GM21737 (cell line): ENCODE data around the gene TRIM54.
"Not testable (repeated sequence)": the region's sequence is repeated elsewhere in the genome, so short reads cannot be mapped to it uniquely, and the experiment has no call there.

Experiments used
- ATAC-seq: cut with Tn5 transposase; IDR thresholded peaks from one replicate; pipeline ENCODE4 v1.9.1; 2021; ENCODE audit warnings: mild to moderate bottlenecking, moderate library complexity; ENCODE audit not compliant: unreplicated experiment

The TRIM54 gene

DNA sequence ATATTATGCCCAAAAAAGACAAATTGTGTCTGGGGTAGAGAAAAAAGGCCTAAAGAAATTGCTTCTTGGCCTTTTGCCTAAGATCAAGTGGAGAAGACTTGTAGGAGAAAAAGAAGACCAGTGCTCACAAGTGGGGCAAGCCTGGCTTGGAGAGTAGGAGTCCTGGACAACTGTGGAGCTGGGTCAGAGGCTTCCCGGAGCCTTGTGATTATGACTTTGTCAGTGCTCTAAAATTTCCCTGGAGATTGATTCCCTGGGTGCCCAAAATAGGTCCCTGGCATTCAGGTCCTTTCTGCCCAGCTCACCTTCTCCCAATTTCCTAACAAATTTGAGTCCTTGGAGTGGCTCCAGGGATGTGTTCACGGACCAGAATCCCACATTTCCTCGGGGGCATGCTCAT, 787 bp upstream of the TRIM54 start:
- no peak for ATAC-seq

DNA sequence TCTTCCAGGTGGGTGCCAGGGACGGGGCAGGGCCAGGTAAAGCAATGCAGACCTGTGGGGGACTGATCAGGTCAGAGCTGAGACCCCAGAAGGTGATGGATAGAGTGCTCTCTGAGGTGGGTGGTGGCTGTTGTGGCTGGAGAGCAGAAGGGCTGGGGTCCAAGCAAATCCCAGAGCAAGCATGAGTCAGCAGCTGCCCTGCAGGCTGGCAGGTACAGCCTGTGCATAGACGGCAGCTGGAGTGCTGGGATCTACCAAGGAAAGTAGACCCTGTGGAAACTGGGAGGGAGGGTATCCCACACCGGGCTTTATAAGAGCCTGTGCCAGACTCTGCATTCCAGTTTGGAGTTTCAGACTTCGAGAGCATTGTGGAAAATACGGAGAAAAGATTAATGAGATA, 663 bp downstream of the TRIM54 start:
- no peak for ATAC-seq

- no peak for ATAC-seq
Measured at GRCh38 chr2:27284996-27285395, 2.8 kb downstream of the TRIM54 start.

- ATAC-seq, result no peak
Measured at GRCh38 chr2:27285481-27285880, 3.3 kb downstream of the TRIM54 start.

DNA sequence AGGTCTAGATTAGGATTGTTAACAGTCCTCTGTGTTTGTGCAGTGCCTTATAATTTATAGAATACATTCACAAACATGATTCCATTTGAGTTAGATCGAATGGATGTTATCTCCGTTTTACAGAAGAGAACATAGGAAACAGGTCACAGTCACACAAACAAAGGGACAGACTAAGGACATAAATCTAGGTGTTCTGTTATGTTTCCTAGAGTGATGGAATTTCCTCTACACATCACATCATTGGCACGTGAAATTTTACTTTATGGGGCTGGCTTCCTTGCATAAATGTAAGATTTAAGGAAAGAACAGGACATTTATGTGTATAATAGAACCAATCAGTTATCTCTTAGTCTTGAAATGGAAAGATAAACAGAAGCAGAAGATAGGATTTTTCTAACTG, 6.4 kb downstream of the TRIM54 start:
- ATAC-seq, result no peak

- ATAC-seq, result no peak
Measured at GRCh38 chr2:27290549-27290948, 8.3 kb downstream of the TRIM54 start.

- no peak for ATAC-seq
Measured at GRCh38 chr2:27291865-27292264, 9.6 kb downstream of the TRIM54 start.

DNA sequence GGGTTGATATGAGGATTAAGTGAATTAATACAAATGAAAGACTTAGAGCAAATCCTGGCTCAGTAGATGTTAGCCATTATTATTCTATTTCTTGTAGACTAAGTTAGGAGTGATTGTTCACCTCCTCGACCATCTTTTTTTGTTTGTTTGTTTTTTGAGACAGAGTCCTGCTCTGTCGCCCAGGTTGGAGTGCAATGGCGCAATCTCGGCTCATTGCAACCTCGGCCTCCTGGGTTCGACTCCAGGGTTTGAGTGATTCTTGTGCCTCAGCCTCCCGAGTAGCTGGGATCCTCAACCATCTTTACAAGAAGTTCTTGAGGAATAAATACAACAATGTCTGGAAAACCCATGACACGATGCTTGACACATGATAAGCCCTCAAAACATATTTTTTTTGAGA, 12.7 kb downstream of the TRIM54 start:
- no peak for ATAC-seq

GRCh38 chr2:27296481-27296880, 14.3 kb downstream of the TRIM54 start:
- no peak for ATAC-seq

- no peak for ATAC-seq
Measured at GRCh38 chr2:27297195-27297594, 15.0 kb downstream of the TRIM54 start.

GRCh38 chr2:27298391-27299080, 16.3 kb downstream of the TRIM54 start:
- no peak for ATAC-seq

GRCh38 chr2:27300606-27301005, 18.4 kb downstream of the TRIM54 start:
- not testable (repeated sequence) for ATAC-seq

DNA sequence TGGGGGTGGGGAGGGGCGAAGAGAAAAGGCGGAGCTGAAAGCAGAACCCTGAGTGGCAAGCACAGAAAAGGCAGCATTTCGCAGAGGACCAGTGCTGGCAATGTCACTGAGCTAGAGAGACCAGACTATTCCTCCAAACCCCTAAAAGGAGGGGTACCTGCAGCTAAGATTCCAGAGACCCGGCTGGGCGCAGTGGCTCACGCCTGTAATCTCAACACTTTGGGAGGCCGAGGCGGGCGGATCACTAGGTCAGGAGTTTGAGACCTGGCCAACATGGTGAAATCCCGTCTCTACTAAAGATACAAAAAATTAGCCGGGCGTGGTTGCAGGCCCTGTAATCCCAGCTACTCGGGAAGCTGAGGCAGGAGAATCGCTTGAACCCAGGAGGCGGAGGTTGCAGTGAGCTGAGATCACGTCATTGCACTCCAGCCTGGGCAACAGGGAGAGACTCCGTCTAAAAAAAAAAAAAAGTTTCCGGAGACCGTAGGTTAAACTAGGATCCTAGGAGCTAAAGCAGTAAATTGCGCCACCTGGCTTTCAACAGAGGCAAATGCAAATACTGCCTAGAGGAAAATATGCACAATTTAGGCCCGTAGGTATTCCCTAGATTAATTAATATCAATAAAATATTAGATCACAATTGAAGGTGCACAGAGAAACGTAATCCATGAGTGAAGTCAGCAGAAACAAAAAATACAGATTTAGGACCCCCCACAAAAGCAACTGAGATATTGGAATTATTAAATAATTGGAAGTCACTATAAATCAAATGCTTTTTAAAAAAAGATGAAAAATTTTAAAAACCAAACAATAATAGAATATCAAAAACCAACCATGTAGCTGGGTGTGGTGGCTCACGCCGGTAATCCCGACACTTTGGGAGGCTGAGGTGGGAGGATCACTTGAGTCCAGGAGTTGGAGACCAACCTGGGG, 21.1 kb downstream of the TRIM54 start:
- no peak for ATAC-seq

- no peak for ATAC-seq
Measured at GRCh38 chr2:27304488-27305240, 22.4 kb downstream of the TRIM54 start.

DNA sequence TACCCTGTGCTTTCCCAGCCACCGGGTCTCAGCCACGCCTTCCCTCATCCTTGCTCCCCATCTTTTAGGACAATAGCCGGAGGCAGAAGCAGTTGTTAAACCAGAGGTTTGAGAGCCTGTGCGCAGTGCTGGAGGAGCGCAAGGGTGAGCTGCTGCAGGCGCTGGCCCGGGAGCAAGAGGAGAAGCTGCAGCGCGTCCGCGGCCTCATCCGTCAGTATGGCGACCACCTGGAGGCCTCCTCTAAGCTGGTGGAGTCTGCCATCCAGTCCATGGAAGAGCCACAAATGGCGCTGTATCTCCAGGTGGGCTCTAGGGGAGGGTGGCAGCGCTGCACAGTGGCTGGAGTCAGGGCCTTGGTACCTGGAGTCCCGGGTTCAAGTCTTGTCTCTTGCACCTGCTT, 23.3 kb downstream of the TRIM54 start:
- ATAC-seq, result no peak

GRCh38 chr2:27306136-27306535, 23.9 kb downstream of the TRIM54 start:
- no peak for ATAC-seq

DNA sequence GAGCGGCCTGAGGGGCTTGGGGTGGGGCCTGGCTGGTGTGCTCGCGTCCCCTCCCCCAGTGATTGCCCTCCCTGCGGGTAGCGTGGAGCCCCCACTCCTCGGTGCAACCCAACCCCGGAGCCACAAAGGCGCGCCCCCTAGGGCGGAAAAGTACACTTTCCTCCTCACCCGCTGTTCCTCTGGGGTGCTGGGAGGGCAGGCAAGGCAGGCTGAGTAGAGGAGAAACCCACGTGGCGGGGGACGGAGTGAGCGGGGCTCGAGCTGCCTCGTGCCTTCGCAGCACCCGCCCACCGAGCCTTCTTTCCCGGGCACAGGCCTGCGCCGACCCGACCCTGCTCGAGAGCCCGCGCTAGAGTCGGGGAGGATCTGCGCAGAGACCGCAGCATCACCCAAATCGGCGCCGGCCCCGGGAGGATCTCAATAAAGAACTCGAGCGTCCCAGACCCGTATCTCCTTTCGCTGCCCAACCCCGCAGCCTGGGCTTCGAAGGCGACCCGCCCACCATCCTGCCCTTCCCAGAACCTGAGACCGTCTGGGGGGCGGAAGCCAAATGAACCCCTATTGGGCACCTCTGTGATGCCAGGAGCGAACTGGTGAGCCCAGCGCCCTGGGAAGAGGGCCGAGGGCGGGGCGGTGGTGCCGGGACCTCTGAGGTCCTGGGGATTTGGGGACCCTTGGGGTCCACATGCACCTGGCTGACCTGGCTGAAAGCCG, 24.5 kb downstream of the TRIM54 start:
- no peak for ATAC-seq

GRCh38 chr2:27307287-27307544, 25.0 kb downstream of the TRIM54 start:
- ATAC-seq, result no peak

GRCh38 chr2:27307545-27308358, 25.5 kb downstream of the TRIM54 start:
- ATAC-seq, result no peak

DNA sequence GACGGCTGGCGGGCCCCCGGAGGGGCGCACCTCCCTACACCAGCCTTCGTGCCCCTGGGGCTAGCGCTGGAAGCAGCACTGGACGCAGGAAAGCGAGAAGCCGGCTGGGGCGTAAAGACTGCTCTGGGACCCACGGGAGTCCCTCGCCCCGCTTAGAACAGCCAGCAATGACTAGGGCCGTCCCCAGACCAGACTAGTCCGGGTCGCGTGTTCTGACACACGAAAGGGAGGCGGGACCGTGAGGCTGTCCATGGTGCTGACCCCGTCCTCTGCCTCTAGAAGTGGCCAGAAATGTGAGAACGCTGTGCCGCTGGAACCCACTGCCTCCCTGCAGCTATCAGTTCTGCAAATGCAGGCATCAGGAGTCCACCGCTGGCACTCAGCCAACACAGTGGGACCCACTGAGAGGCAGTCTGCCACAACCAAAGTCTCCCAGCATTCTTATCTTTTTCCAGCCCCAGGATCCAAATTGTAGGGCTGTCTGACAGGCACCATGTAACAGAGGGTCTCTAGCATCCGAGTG, 26.2 kb downstream of the TRIM54 start, which contains the start of gene UCN:
UCN (minus strand) TSS at position 87 of the 523 bp plus-strand sequence. CDS start 550 bp downstream, outside the sequence.
- ATAC-seq, result no peak
